CD14-positive monocyte (primary cell): ENCODE results near the gene UCP2. TPM values are rescaled to one million over a fixed set of nuclear protein-coding genes. Genes with fewer than 3 reads are reported as not detected.

Experiments used
- DNase-seq, 3 donors: peaks; one replicate each; pipeline ENCODE4 v3.0.0-alpha.2; 2011 to 2022
- H2AFZ ChIP-seq: 2 replicates; pipeline ENCODE4 v1.6.0; 2012; ENCODE audit warnings: mild to moderate bottlenecking, low read depth, low read length, inconsistent platforms; ENCODE audit not compliant: insufficient read depth, poor library complexity, severe bottlenecking
- H3K27ac ChIP-seq, 2 donors: 1 replicate in 1 of 2; 2 replicates in 1 of 2; pipeline ENCODE4 v1.5.1; 2012 to 2013; ENCODE audit warnings: low read length in 2 of 2, control low read depth in 1 of 2, inconsistent platforms in 1 of 2, low read depth in 1 of 2, mild to moderate bottlenecking in 1 of 2
- H3K27me3 ChIP-seq, 2 donors: one replicate each; pipeline versions ENCODE4 v1.6.0 to v1.6.1; 2011 to 2013; ENCODE audit warnings: low read length in 2 of 2; ENCODE audit not compliant: control insufficient read depth in 2 of 2, insufficient read depth in 2 of 2
- H3K36me3 ChIP-seq, 2 donors: replicated peaks in 1 of 2; 1 replicate in 1 of 2; 2 replicates in 1 of 2; pipeline versions ENCODE4 v1.5.1 to v1.6.1; 2012 to 2013; ENCODE audit warnings: low read length in 2 of 2, control low read depth in 1 of 2, inconsistent platforms in 1 of 2, mild to moderate bottlenecking in 1 of 2; ENCODE audit not compliant: insufficient read depth in 2 of 2, control insufficient read depth in 1 of 2
- H3K4me1 ChIP-seq, 2 donors: 1 replicate in 1 of 2; 2 replicates in 1 of 2; pipeline versions ENCODE4 v1.5.1 to v1.6.1; 2012 to 2013; ENCODE audit warnings: low read length in 2 of 2, control low read depth in 1 of 2, inconsistent platforms in 1 of 2, mild to moderate bottlenecking in 1 of 2, moderate library complexity in 1 of 2; ENCODE audit not compliant: insufficient read depth in 2 of 2, control insufficient read depth in 1 of 2
- H3K4me2 ChIP-seq: replicated peaks from 2 replicates; pipeline ENCODE3; 2012; ENCODE audit warnings: low read length, moderate library complexity, mild to moderate bottlenecking; ENCODE audit not compliant: poor library complexity, severe bottlenecking; ENCODE audit errors: extremely low read depth
- H3K4me3 ChIP-seq, 3 experiments: fragments of 200-600 bp in 1 of 3; sonication (generic) in 1 of 3; replicated peaks in 1 of 3; 1 replicate in 2 of 3; 2 replicates in 1 of 3; pipeline ENCODE4 v1.5.1; 2011 to 2013; ENCODE audit warnings: low read length in 3 of 3, mild to moderate bottlenecking in 3 of 3, control low read depth in 2 of 3, low read depth in 2 of 3, inconsistent platforms in 1 of 3, moderate library complexity in 1 of 3
- H3K79me2 ChIP-seq: 2 replicates; pipeline ENCODE4 v1.6.0; 2012; ENCODE audit warnings: mild to moderate bottlenecking, control low read depth, inconsistent platforms, low read length, moderate library complexity; ENCODE audit not compliant: insufficient read depth
- H3K9ac ChIP-seq: 2 replicates; pipeline ENCODE4 v1.6.0; 2017; ENCODE audit warnings: low read length, mild to moderate bottlenecking; ENCODE audit not compliant: insufficient read depth, poor library complexity, severe bottlenecking
- H3K9me3 ChIP-seq, 2 donors: replicated peaks in 1 of 2; 1 replicate in 1 of 2; 2 replicates in 1 of 2; pipeline versions ENCODE4 v1.5.1 to v1.6.1; 2012 to 2013; ENCODE audit warnings: low read length in 2 of 2, control low read depth in 1 of 2; ENCODE audit not compliant: control insufficient read depth in 1 of 2, insufficient read depth in 1 of 2
- H4K20me1 ChIP-seq: 2 replicates; pipeline ENCODE4 v1.6.0; 2012; ENCODE audit warnings: mild to moderate bottlenecking, low read length, control low read depth, moderate library complexity; ENCODE audit not compliant: insufficient read depth
- H3K27ac Mint-ChIP-seq, 7 donors: one replicate each; pipeline ENCODE4 v1.8.0; 2020; ENCODE audit warnings: mild to moderate bottlenecking in 7 of 7, mixed read lengths in 7 of 7, moderate library complexity in 6 of 7, inconsistent platforms in 2 of 7
- H3K27me3 Mint-ChIP-seq, 3 donors: one replicate each; pipeline ENCODE4 v1.8.0; 2021 to 2022; ENCODE audit warnings: low read depth in 3 of 3, mild to moderate bottlenecking in 3 of 3, mixed read lengths in 3 of 3, moderate library complexity in 3 of 3, inconsistent platforms in 1 of 3
- H3K36me3 Mint-ChIP-seq, 2 donors: one replicate each; pipeline ENCODE4 v1.8.0; 2020; ENCODE audit warnings: mixed read lengths in 2 of 2, inconsistent platforms in 1 of 2, mild to moderate bottlenecking in 1 of 2
- H3K4me1 Mint-ChIP-seq: one replicate; pipeline ENCODE4 v1.8.0; 2020; ENCODE audit warnings: mild to moderate bottlenecking, mixed read lengths
- H3K4me3 Mint-ChIP-seq, 2 donors: one replicate each; pipeline ENCODE4 v1.8.0; 2020; ENCODE audit warnings: mild to moderate bottlenecking in 2 of 2, mixed read lengths in 2 of 2, moderate library complexity in 1 of 2
- H3K9me3 Mint-ChIP-seq, 7 donors: one replicate each; pipeline ENCODE4 v1.8.0; 2020 to 2022; ENCODE audit warnings: mixed read lengths in 7 of 7, mild to moderate bottlenecking in 6 of 7, moderate library complexity in 6 of 7, inconsistent platforms in 2 of 7
- WGBS: methylation state at CpG from one replicate; pipeline ENCODE4 v1.1.5; 2013; ENCODE audit warnings: missing lambda C conversion rate; ENCODE audit not compliant: insufficient coverage; 5-methylcytosine and 5-hydroxymethylcytosine counted together
- intact Hi-C, 2 donors: fragments of 100-400 bp; cut with micrococcal nuclease; formaldehyde crosslinking; loops; one replicate each; pipeline versions ENCODE4 v1.15.0 to v1.15.1; 2023
- polyA plus RNA-seq, 3 donors: library from polyadenylated mRNA; depleted of rRNA in 1 of 3; unstranded in 2 of 3; stranded (reverse) in 1 of 3; fragments of 300-500 nt in 2 of 3; fragments of >200 nt in 1 of 3; fragmentation: Illumina TruSeq in 2 of 3; gene quantifications; 1 replicate in 2 of 3; 2 replicates in 1 of 3; pipeline ENCODE4 v1.2.3, GENCODE V29; 2012 to 2021
- TF ChIP-seq, protein P1 (sequence below): fragments of 200-600 bp; IDR thresholded peaks from one replicate; pipeline ENCODE4 v1.8.0; 2022; ENCODE audit warnings: antibody characterized with exemption, mild to moderate bottlenecking

UCP2 gene
- polyA plus RNA-seq, 3 donors, result 496 to 665 (median 649) TPM

DNA sequence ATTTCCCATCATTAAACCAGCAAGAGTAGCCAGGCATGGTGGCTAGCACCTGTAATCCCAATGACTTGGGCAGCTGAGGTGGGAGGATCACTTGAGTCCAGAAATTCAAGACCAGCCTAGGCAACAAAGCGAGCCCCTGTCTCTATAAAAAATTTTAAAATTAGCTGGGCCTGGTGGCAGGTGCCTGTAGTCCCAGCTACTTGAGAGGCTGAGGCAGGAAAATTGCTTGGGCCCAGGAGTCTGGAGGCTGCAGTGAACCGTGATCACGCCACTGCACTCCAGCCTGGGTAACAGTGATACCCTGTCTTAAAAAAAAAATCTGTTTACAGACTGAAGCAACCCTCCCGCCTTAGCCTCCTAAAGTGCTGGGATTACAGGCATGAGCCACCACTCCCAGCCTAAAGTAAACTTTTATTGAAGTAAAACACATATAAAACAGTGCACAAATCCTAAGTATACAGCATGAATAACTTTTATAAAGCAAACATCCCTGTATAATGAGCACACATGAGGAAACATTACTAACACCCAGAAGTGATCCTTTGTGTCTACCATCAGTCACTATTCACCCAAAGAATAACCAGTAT, 13.6 kb upstream of the UCP2 start:
- H3K27ac Mint-ChIP-seq, result peak overlapping the region; percentile 88 to 94 (median 93)
- Histone ChIP-seq H3K9me3 (no peaks in the 10 kb centered on the region), H3K4me1 (peaks cover 13 to 24% of the 10 kb centered on the region in 2 donors), H3K4me2 (no peak overlapping the region), H3K79me2 (no peaks in the 10 kb centered on the region), H3K27ac (peak overlapping the region; percentile 5 to 94), H4K20me1 (no peaks in the 10 kb centered on the region), H3K36me3 (peaks cover 0 to 6% of the 10 kb centered on the region in 2 donors), H3K4me3 (no peak overlapping the region), H3K27me3 (no peaks in the 10 kb centered on the region), H2AFZ (no peak overlapping the region), H3K9ac (no peak overlapping the region)
- no peak for DNase-seq
- H3K4me3 Mint-ChIP-seq, result no peak overlapping the region
- H3K27me3 Mint-ChIP-seq, result no peaks in the 10 kb centered on the region
- 100% methylated on average over 4 of the region's 4 CpGs for WGBS
- H3K36me3 Mint-ChIP-seq, result peaks cover 3 to 6% of the 10 kb centered on the region in 2 donors
- H3K4me1 Mint-ChIP-seq, result peaks cover 16% of the 10 kb centered on the region
- H3K9me3 Mint-ChIP-seq, result no peaks in the 10 kb centered on the region
- intact Hi-C loops, result no loop called here
- TF ChIP-seq, protein P1, sequence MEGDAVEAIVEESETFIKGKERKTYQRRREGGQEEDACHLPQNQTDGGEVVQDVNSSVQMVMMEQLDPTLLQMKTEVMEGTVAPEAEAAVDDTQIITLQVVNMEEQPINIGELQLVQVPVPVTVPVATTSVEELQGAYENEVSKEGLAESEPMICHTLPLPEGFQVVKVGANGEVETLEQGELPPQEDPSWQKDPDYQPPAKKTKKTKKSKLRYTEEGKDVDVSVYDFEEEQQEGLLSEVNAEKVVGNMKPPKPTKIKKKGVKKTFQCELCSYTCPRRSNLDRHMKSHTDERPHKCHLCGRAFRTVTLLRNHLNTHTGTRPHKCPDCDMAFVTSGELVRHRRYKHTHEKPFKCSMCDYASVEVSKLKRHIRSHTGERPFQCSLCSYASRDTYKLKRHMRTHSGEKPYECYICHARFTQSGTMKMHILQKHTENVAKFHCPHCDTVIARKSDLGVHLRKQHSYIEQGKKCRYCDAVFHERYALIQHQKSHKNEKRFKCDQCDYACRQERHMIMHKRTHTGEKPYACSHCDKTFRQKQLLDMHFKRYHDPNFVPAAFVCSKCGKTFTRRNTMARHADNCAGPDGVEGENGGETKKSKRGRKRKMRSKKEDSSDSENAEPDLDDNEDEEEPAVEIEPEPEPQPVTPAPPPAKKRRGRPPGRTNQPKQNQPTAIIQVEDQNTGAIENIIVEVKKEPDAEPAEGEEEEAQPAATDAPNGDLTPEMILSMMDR, result no peak

DNA sequence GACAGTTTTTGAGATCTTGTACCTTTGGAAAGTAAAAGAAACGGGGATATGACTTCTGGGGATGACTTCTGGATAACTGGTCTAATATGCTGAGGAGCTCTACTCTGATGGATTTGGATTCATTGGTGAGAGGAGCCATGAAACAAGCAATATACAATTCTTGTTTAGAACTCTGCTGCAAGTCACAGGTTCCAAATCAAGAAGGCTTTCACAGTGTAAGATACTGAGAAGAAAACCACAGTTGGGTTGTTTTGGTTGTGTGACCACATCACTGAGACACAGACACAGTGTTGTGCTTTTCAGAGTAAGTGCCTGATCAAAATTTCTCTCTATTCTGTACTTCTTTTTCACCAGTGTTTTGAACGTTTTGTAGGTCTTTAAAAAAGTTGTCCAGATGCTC, 13.1 kb upstream of the UCP2 start:
- 100% methylated on average over 1 of the region's 2 CpGs for WGBS
- H3K4me3 ChIP-seq, result peak overlapping the region in 1 of 3 experiments; percentile 21
- no peaks in the 10 kb centered on the region for H3K27me3 ChIP-seq
- H3K9me3 ChIP-seq, result no peaks in the 10 kb centered on the region
- Mint-ChIP-seq H3K4me3 (peak overlapping the region in 1 of 2 donors; percentile 57), H3K9me3 (no peaks in the 10 kb centered on the region), H3K27me3 (no peaks in the 10 kb centered on the region), H3K36me3 (peaks cover 0 to under 1% of the 10 kb centered on the region in 2 donors), H3K27ac (peak overlapping the region; percentile 88 to 94 (median 93)), H3K4me1 (peaks cover 16% of the 10 kb centered on the region)
- no peak overlapping the region for H2AFZ ChIP-seq
- H3K4me2 ChIP-seq, result peak overlapping the region; percentile 38
- peaks cover 0 to under 1% of the 10 kb centered on the region in 2 donors for H3K36me3 ChIP-seq
- no peaks in the 10 kb centered on the region for H3K79me2 ChIP-seq
- TF ChIP-seq, protein P1, result no peak
- H3K4me1 ChIP-seq, result peaks cover 13 to 24% of the 10 kb centered on the region in 2 donors
- intact Hi-C loops, result no loop called here
- H3K9ac ChIP-seq, result peak overlapping the region; percentile 44
- peak overlapping the region; percentile 5 to 94 for H3K27ac ChIP-seq
- peak in 1 of 3 donors; percentile 25 for DNase-seq
- no peaks in the 10 kb centered on the region for H4K20me1 ChIP-seq
